Muscle layer of duodenum (tissue), 2 donors: ENCODE measurements around the gene LAX1.

Experiments used
- H3K27ac ChIP-seq: one replicate; pipeline ENCODE4 v1.7.0; 2013; ENCODE audit warnings: mild to moderate bottlenecking, low read length
- H3K27me3 ChIP-seq: one replicate; pipeline ENCODE4 v1.7.0; 2013; ENCODE audit warnings: low read depth, mild to moderate bottlenecking, control low read depth, low read length
- H3K36me3 ChIP-seq, 2 donors: one replicate each; pipeline ENCODE4 v1.7.0; 2013; ENCODE audit warnings: low read length in 2 of 2, control low read depth in 1 of 2, mild to moderate bottlenecking in 1 of 2; ENCODE audit not compliant: insufficient read depth in 2 of 2, control insufficient read depth in 1 of 2
- H3K4me1 ChIP-seq, 2 donors: one replicate each; pipeline ENCODE4 v1.7.0; 2013; ENCODE audit warnings: low read length in 2 of 2, mild to moderate bottlenecking in 2 of 2, control low read depth in 1 of 2, moderate library complexity in 1 of 2; ENCODE audit not compliant: insufficient read depth in 2 of 2, control insufficient read depth in 1 of 2
- H3K4me3 ChIP-seq, 2 donors: one replicate each; pipeline ENCODE4 v1.7.0; 2013; ENCODE audit warnings: low read length in 2 of 2, low read depth in 1 of 2, mild to moderate bottlenecking in 1 of 2
- H3K9me3 ChIP-seq, 2 donors: one replicate each; pipeline ENCODE4 v1.7.0; 2013; ENCODE audit warnings: low read length in 2 of 2, control low read depth in 1 of 2, mild to moderate bottlenecking in 1 of 2; ENCODE audit not compliant: control insufficient read depth in 1 of 2
- donor health status: healthy.

LAX1 gene, protein sequence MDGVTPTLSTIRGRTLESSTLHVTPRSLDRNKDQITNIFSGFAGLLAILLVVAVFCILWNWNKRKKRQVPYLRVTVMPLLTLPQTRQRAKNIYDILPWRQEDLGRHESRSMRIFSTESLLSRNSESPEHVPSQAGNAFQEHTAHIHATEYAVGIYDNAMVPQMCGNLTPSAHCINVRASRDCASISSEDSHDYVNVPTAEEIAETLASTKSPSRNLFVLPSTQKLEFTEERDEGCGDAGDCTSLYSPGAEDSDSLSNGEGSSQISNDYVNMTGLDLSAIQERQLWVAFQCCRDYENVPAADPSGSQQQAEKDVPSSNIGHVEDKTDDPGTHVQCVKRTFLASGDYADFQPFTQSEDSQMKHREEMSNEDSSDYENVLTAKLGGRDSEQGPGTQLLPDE

GRCh38 chr1:203765029-203765837, at the start of gene LAX1:
Gene LAX1 (plus strand): TSS chr1:203765183. CDS start chr1:203765566, 383 bp downstream.
- Histone ChIP-seq H3K4me3 (no peak within 1 kb of the TSS), H3K27me3 (no peaks in the 10 kb centered on the region), H3K9me3 (no peaks in the 10 kb centered on the region), H3K4me1 (peaks cover 0 to 3% of the 10 kb centered on the region in 2 donors), H3K36me3 (no peaks in the 10 kb centered on the region), H3K27ac (peak within 1 kb of the TSS; percentile 26)

GRCh38 chr1:203717120-203717519, 47.9 kb upstream of the LAX1 start:
- Histone ChIP-seq H3K27ac (no peak overlapping the region), H3K36me3 (peaks cover 47 to 72% of the 10 kb centered on the region in 2 donors), H3K27me3 (no peaks in the 10 kb centered on the region), H3K4me3 (no peak overlapping the region), H3K9me3 (no peaks in the 10 kb centered on the region), H3K4me1 (no peaks in the 10 kb centered on the region)

- H3K36me3 ChIP-seq = peaks cover 41 to 68% of the 10 kb centered on the region in 2 donors
- no peak overlapping the region for H3K27ac ChIP-seq
- H3K4me3 ChIP-seq = no peak overlapping the region
- no peaks in the 10 kb centered on the region for H3K27me3 ChIP-seq
- H3K4me1 ChIP-seq = no peaks in the 10 kb centered on the region
- H3K9me3 ChIP-seq = no peaks in the 10 kb centered on the region
These were observed 44.7 kb upstream of the LAX1 start for GRCh38 chr1:203720242-203720641.

DNA sequence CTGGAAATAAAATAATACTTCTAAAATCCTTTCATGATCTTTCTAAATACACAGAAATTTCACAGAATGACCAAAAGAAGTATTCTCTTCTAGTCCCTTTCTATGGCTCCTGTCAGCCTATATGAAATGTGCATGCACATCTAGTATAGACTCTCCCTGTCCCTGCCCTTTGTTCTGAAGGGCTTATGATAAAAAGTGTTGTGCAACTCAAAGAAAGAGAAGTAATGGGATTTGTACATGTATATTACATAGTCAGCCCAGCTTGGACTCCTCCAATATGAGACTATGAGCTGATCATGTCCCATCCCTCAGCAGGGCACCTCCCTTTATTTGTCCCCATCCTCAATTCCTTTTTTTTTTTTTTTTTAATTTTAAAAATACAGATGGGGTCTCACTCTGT, 42.1 kb upstream of the LAX1 start:
- H3K36me3 ChIP-seq = peaks cover 60 to 75% of the 10 kb centered on the region in 2 donors

GRCh38 chr1:203726417-203726867, 38.5 kb upstream of the LAX1 start:
- H3K9me3 ChIP-seq = no peaks in the 10 kb centered on the region
- H3K36me3 ChIP-seq = peaks cover 52 to 83% of the 10 kb centered on the region in 2 donors
- H3K4me3 ChIP-seq = no peak overlapping the region
- H3K27ac ChIP-seq = no peak overlapping the region
- no peaks in the 10 kb centered on the region for H3K4me1 ChIP-seq
- no peaks in the 10 kb centered on the region for H3K27me3 ChIP-seq

More for the DNA sequence above, 42.1 kb upstream of the LAX1 start:
- H3K4me1 ChIP-seq = no peaks in the 10 kb centered on the region
- no peaks in the 10 kb centered on the region for H3K9me3 ChIP-seq
- no peaks in the 10 kb centered on the region for H3K27me3 ChIP-seq
- no peak overlapping the region for H3K4me3 ChIP-seq
- H3K27ac ChIP-seq = no peak overlapping the region

GRCh38 chr1:203733009-203733863, 31.7 kb upstream of the LAX1 start:
- Histone ChIP-seq H3K9me3 (no peaks in the 10 kb centered on the region), H3K4me1 (no peaks in the 10 kb centered on the region), H3K27ac (no peak overlapping the region), H3K4me3 (no peak overlapping the region), H3K36me3 (peaks cover 34 to 85% of the 10 kb centered on the region in 2 donors), H3K27me3 (no peaks in the 10 kb centered on the region)

DNA sequence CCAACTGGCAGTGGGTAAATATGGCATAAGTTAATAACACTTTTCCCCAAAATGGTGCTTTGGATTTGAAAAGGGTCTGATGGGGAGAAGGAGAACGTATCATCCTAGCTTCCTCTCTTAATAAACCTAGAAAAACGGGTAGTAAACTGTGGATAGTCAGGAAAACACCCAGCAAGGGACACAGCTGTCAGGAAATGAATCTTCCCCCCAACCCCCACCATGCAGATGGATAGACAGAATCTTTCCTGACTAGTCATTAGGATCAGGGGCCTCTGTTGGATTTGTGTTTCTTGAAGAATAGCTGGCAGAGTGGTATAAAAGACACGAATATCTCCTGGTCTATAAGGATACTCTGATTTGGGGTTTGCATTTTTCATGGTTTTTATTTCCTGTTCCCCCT, 22.5 kb upstream of the LAX1 start:
- Histone ChIP-seq H3K36me3 (peaks cover 16 to 43% of the 10 kb centered on the region in 2 donors), H3K27ac (peak overlapping the region; percentile 12), H3K4me3 (no peak overlapping the region), H3K27me3 (no peaks in the 10 kb centered on the region), H3K4me1 (peaks cover 0 to 17% of the 10 kb centered on the region in 2 donors), H3K9me3 (no peaks in the 10 kb centered on the region)

DNA sequence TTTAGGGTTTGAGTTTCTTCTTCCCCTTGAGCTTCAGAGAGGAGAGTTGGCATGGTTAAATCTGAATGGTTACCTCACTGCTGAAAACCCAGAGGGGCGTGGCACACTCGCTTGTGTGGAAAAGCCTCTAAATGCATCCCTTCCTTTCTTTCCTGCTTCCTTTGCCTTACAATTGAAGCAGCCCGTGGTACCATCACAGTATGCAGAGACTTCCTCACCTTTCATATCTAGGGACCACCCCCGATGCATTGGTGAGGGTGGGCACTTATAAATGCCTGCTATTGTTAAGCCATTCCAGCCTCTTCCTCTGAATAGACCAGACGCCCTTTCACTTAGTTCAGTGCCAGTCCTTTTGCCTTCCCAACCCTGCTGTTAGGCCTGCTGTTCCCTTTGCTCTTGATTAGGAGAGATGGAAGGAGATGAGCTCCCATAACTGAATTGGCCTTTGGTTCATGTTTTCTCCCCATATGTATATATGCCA, 21.9 kb upstream of the LAX1 start:
- Histone ChIP-seq H3K36me3 (peaks cover 16 to 36% of the 10 kb centered on the region in 2 donors), H3K27ac (peak overlapping the region; percentile 12), H3K4me3 (no peak overlapping the region), H3K4me1 (peaks cover 0 to 17% of the 10 kb centered on the region in 2 donors), H3K27me3 (no peaks in the 10 kb centered on the region), H3K9me3 (no peaks in the 10 kb centered on the region)

DNA sequence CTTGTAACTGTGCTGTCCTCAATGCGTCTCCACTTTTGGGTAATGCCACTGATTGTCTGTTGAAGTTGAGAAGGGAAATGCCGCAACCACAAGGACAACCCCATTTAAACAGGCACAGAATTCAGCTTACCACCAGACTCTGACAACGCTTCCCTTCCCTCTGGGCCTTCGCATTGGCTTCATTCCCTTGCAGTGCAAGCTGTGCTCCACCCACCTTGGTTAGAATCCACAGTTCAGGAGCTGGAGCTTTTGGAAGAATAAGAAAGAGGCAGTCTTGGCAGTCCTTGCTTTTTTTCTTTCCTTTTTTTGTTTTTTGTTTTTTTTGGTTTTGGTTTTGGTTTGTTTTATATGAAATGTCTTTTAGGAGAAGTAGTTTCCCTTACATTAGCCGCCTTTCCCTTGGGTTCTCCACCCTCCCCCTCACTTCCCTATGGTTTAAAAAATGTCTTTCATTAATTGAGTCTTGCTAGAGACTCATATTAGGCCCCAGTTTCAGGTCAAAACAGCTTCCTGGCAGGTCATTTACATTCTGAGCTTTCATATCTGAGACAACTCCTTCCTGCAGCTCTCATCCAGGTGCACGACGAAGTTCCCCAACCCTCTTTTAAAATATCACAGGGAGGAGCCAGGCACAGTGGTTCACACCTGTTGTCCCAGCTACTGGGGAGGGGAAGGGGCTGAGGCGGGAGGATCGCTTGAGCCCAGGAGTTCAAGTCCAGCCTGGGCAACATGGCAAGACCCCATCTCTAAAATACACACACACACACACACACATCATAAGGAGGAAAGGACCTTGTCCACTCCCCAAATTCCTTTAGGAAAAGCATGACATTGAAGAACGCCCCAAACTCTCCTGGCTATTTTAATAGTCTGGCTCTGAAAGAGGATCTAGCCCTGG, 20.7 kb upstream of the LAX1 start:
- no peaks in the 10 kb centered on the region for H3K9me3 ChIP-seq
- H3K36me3 ChIP-seq = peaks cover 15 to 24% of the 10 kb centered on the region in 2 donors
- H3K27me3 ChIP-seq = no peaks in the 10 kb centered on the region
- H3K27ac ChIP-seq = peak overlapping the region; percentile 46
- H3K4me1 ChIP-seq = peaks cover 0 to 17% of the 10 kb centered on the region in 2 donors
- no peak overlapping the region for H3K4me3 ChIP-seq

GRCh38 chr1:203746281-203746680, 18.7 kb upstream of the LAX1 start:
- Histone ChIP-seq H3K36me3 (peaks cover 0 to 5% of the 10 kb centered on the region in 2 donors), H3K9me3 (no peaks in the 10 kb centered on the region), H3K4me1 (peaks cover 0 to 17% of the 10 kb centered on the region in 2 donors), H3K27me3 (no peaks in the 10 kb centered on the region), H3K4me3 (no peak overlapping the region), H3K27ac (no peak overlapping the region)
